ENCODE measurements around the gene SCIMP.
"Not testable (repeated sequence)": the region's sequence is repeated elsewhere in the genome, so short reads cannot be mapped to it uniquely, and the experiment has no call there.

The SCIMP gene

DNA sequence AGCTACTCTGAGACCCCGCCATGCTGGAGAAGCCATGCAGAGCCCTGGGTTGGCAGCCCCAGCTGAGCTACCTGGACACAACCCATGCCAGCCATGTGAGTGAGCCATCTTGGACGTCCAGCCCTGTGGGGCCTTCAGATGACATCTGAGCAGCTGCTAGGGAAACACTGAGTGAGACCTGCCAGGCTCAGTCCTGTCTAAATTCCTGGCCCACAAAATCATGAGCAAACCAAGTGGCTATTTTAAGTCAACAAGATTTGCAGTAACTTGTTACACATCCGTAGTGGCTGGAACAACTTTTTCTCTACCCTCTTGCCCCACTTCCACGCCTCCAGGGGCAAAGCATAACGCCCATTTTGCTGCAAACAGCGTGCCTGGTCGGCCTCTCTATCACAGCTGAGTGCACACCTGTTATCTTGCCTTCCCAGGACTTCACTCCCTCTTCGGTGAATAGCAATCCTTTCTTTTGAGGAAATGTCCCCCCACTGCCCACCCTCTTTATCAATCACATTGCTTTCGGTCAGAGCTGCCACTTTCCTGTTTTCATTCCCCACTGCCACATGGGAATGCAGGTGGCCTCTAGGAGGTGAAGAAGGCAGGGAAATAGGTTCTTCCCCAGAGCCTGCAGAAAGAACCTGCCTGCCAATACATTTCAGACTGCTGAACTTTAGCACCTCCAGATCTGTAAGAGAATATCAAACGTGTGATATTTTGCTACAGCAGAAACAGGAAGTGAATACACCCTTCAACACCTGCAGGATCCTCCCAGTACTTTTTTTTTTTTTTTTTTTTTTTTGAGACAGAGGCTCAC is 7.4 kb upstream of the SCIMP start:
- in situ Hi-C loops (cut with HindIII; ENCODE audit: low pct_ligation_motif_present, low pct_unique_long_range_greater_than_20kb, low sequenced_read_pairs): no loop called here
- DNase-seq: no peak

DNA sequence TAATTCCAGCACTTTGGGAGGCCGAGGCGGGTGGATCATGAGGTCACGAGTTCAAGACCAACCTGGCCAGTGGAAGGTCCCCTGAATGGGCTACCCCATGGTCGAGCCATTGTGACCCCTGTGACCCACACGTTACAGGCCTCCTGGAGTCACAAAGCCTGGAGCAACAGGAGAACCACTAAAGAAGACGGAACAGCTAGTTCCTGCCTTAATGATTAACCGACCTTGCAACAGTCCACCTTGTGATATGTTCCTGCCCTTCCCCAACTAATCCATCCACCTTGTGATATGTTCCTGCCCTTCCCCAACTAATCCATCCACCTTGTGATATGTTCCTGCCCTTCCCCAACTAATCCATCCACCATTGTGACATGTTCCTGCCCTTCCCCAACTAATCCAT is 5.1 kb upstream of the SCIMP start:
- in situ Hi-C loops (cut with HindIII; ENCODE audit: low pct_ligation_motif_present, low pct_unique_long_range_greater_than_20kb, low sequenced_read_pairs); DNase-seq: not testable (repeated sequence)

DNA sequence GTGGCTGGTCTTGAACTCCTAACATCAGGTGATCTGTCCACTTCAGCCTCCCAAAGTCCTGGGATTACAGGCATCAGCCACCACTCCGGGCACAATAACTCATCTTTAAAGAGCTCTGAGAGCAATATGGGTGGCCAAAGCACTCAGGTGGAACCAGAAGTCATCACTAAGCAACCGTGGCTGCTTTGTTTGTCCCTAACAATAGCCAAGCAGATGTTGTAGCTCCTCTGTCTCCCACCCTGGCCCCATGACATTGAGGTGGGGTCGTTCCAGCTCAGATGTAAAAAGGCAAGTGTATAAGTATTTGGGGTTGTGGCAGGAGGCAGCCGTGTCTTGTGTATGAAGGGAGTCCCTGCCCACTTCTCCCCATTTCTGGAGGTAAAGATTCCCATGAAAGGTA is 3.7 kb upstream of the SCIMP start:
- in situ Hi-C loops (cut with HindIII; ENCODE audit: low pct_ligation_motif_present, low pct_unique_long_range_greater_than_20kb, low sequenced_read_pairs): no loop called here

DNA sequence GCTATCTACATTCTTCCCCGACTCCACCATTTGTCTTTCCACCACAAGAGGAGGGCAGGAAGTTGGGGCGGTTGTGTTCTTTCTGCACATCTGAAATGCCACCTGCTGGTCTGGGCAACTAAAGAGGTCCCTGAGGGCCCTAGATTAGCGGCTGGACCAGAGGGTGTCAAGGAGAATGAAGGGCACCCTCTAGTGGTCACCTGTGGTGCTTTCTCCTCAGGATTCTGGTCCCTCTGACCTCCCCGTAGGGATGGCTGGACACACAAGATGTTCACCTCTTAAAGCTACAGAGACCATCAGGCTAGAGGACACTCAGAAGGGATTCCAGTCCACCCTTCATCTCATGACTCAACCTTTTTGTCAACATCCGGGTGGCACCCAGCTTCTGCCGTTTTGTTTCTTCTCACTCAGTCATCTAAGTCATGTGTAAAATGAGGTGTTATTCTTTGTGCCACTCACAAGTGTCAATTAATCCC is 2.9 kb upstream of the SCIMP start:
- peak; percentile 76 for DNase-seq
- in situ Hi-C loops (cut with HindIII; ENCODE audit: low pct_ligation_motif_present, low pct_unique_long_range_greater_than_20kb, low sequenced_read_pairs): no loop called here

More for the DNA sequence above, 3.7 kb upstream of the SCIMP start:
- DNase-seq: no peak

GRCh38 chr17:5236938-5237540 is 2.4 kb upstream of the SCIMP start:
- DNase-seq: no peak
- in situ Hi-C loops (cut with HindIII; ENCODE audit: low pct_ligation_motif_present, low pct_unique_long_range_greater_than_20kb, low sequenced_read_pairs): no loop called here

GRCh38 chr17:5233492-5233891 is 1.2 kb downstream of the SCIMP start:
- DNase-seq; in situ Hi-C loops (cut with HindIII; ENCODE audit: low pct_ligation_motif_present, low pct_unique_long_range_greater_than_20kb, low sequenced_read_pairs): not testable (repeated sequence)

- no peak for DNase-seq
- in situ Hi-C loops (cut with HindIII; ENCODE audit: low pct_ligation_motif_present, low pct_unique_long_range_greater_than_20kb, low sequenced_read_pairs): no loop called here
Observed at GRCh38 chr17:5226940-5227878, 7.5 kb downstream of the SCIMP start.

GRCh38 chr17:5225668-5226457 is 8.8 kb downstream of the SCIMP start:
- in situ Hi-C loops (cut with HindIII; ENCODE audit: low pct_ligation_motif_present, low pct_unique_long_range_greater_than_20kb, low sequenced_read_pairs): no loop called here
- DNase-seq: no peak

GRCh38 chr17:5221912-5222311 is 12.7 kb downstream of the SCIMP start:
- in situ Hi-C loops (cut with HindIII; ENCODE audit: low pct_ligation_motif_present, low pct_unique_long_range_greater_than_20kb, low sequenced_read_pairs); DNase-seq: not testable (repeated sequence)

DNA sequence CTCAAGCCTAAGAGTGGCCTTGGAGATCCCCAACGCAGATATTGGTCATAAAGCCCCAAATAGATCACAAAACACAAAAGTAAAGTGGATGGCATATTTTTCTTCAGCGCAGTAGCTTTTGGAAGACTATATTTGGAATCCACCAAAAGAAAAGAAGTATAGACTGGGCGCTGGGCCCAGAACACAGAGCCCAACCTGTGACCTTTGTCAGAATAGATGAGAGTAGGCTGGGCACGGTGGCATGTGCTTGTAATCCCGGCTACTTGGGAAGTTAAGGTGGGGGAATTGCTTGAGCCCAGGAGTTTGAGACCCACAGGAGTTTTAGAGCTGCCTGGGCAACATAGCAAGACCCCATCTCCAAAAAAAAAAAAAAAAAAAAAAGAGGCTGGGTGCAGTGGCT is 14.6 kb downstream of the SCIMP start:
- in situ Hi-C loops (cut with HindIII; ENCODE audit: low pct_ligation_motif_present, low pct_unique_long_range_greater_than_20kb, low sequenced_read_pairs): no loop called here

GRCh38 chr17:5219536-5219935 is 15.1 kb downstream of the SCIMP start:
- no peak for DNase-seq
- in situ Hi-C loops (cut with HindIII; ENCODE audit: low pct_ligation_motif_present, low pct_unique_long_range_greater_than_20kb, low sequenced_read_pairs): no loop called here

More for the DNA sequence above, 14.6 kb downstream of the SCIMP start:
- DNase-seq: no peak

DNA sequence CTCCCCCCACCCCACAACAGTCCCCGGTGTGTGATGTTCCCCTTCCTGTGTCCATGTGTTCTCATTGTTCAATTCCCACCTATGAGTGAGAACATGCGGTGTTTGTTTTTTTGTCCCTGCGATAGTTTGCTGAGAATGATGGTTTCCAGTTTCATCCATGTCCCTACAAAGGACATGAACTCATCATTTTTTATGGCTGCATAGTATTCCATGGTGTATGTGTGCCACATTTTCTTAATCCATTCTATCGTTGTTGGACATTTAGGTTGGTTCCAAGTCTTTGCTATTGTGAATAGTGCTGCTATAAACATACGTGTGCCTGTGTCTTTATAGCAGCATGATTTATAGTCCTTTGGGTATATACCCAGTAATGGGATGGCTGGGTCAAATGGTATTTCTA is 17.1 kb downstream of the SCIMP start:
- in situ Hi-C loops (cut with HindIII; ENCODE audit: low pct_ligation_motif_present, low pct_unique_long_range_greater_than_20kb, low sequenced_read_pairs): not testable (repeated sequence)

DNA sequence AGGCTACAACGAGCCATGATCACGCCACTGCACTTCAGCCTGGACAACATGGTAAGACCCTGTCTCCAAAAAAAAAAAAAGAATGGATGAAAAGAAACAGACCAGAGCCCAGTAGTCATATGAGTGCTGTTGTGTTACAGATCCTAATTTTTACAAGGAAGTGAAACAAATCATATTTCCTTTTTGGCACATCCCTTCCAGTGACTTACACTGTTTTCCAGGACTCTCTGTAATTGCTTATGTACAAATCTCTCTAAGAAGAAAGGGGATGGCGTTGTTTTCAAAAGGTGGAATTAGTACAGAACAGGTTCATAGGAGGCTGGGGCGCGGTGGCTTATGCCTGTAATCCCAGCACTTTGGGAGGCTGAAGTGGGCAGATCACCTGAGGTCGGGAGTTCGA is 23.2 kb downstream of the SCIMP start:
- in situ Hi-C loops (cut with HindIII; ENCODE audit: low pct_ligation_motif_present, low pct_unique_long_range_greater_than_20kb, low sequenced_read_pairs): no loop called here
- no peak for DNase-seq

More for the DNA sequence above, 17.1 kb downstream of the SCIMP start:
- DNase-seq: not testable (repeated sequence)

DNA sequence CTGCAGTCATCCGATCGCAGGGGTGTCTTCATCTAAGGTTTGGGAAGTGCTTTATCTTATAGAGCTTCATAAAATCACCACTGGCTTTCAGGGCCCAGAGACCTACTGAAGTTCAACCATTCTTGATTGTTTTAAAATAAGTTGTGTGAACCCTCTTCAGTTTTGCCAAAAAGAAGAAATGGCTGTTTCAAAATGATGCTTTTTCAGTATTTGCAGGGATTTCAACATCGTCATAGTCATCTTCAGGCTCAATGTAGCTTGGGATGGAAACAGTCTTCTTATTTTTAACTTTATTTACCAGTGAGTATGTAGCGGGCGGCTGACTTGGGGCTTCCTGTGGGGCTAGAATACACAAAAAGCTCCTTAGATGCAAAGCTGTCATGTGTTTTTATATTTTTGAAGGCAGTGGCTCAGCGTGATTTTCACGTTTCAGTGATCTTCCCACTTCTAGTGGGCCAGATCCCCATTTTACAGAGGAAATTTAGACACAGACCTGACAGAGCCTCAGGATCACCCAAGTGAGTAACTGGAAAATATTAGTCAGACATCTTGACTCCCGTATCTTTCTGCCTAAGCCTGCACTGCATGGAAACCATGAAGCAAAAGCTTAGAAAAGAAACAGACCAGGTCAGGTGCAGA is 23.9 kb downstream of the SCIMP start:
- DNase-seq: no peak
- in situ Hi-C loops (cut with HindIII; ENCODE audit: low pct_ligation_motif_present, low pct_unique_long_range_greater_than_20kb, low sequenced_read_pairs): no loop called here

GRCh38 chr17:5210091-5210490 is 24.6 kb downstream of the SCIMP start:
- DNase-seq: no peak
- in situ Hi-C loops (cut with HindIII; ENCODE audit: low pct_ligation_motif_present, low pct_unique_long_range_greater_than_20kb, low sequenced_read_pairs): no loop called here

GRCh38 chr17:5209396-5209795 is 25.3 kb downstream of the SCIMP start:
- no peak for DNase-seq
- in situ Hi-C loops (cut with HindIII; ENCODE audit: low pct_ligation_motif_present, low pct_unique_long_range_greater_than_20kb, low sequenced_read_pairs): no loop called here

GRCh38 chr17:5203908-5204294 is 30.8 kb downstream of the SCIMP start:
- DNase-seq: no peak
- in situ Hi-C loops (cut with HindIII; ENCODE audit: low pct_ligation_motif_present, low pct_unique_long_range_greater_than_20kb, low sequenced_read_pairs): no loop called here
